ENCODE data around the gene NPR2. TPM values are rescaled to one million over a fixed set of nuclear protein-coding genes. Genes with fewer than 3 reads are reported as not detected.
A peak's percentile ranks its signal among the peaks of the same experiment; 100 is the strongest.

Gene NPR2
- total and polyA plus RNA-seq, 2 of the 13 experiments (the other 11 are each of a cell fraction or from before 2014, with no cell fraction given), result 7.4 to 9.4 TPM

DNA sequence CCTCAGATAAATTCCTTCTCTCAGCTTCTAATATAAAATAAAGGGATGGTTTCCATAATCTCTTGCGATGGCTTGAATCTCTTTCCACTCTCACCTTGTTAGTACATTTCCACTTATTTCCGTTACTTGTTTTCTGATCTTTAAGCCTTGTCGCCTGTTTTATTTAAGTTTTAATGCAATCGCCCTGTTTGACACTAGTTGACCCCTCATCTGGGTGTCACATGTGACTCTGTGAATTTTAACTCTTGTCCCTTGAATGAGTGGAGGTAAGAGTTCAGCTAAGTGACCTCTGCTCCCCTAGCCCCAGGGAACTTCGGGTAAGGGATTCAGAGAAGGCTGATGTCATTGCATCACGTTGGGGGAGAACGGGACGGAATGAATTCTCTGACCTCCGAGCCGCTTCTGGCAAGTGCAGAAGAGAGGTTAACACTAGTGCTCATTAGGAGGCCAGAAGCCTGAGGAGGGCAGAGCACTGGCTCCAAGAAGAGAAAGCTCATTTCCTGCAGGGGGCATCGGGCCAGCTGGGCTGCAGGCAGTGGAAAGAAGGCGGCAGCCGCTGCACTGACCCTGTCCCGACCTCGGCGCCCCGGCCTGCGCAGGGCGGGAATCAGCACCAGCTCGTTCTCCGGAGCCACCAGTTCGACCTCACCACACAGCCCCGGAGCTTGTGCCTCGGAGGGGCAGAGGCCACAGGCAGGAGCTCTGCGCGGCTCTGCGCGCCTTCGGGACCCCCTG, 22.9 kb downstream of the NPR2 start (continued):
- TF ChIP-seq, protein P1, sequence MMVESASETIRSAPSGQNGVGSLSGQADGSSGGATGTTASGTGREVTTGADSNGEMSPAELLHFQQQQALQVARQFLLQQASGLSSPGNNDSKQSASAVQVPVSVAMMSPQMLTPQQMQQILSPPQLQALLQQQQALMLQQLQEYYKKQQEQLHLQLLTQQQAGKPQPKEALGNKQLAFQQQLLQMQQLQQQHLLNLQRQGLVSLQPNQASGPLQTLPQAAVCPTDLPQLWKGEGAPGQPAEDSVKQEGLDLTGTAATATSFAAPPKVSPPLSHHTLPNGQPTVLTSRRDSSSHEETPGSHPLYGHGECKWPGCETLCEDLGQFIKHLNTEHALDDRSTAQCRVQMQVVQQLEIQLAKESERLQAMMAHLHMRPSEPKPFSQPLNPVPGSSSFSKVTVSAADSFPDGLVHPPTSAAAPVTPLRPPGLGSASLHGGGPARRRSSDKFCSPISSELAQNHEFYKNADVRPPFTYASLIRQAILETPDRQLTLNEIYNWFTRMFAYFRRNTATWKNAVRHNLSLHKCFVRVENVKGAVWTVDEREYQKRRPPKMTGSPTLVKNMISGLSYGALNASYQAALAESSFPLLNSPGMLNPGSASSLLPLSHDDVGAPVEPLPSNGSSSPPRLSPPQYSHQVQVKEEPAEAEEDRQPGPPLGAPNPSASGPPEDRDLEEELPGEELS (CRISPR knock-in tag; IDR thresholded peaks at IDR 0.05), result peak; percentile 56; the same call in 1 of the 2 replicates
- TF ChIP-seq ARNT2 (CRISPR knock-in tag; IDR thresholded peaks at IDR 0.05; ENCODE audit: low read depth) (peak; percentile 74), E2F1 (CRISPR knock-in tag; IDR thresholded peaks at IDR 0.05) (no peak), HNRNPK (IDR thresholded peaks at IDR 0.05; ENCODE audit: low read depth, low read length, poor library complexity, severe bottlenecking) (no peak), SPEN (CRISPR knock-in tag; IDR thresholded peaks at IDR 0.05; ENCODE audit: low read depth) (no peak; the same call in none of the 2 replicates), CBFB (CRISPR knock-in tag; IDR thresholded peaks at IDR 0.05) (no peak), KDM3A (CRISPR knock-in tag; IDR thresholded peaks at IDR 0.05; ENCODE audit: low read depth) (no peak), EP300 (IDR thresholded peaks at IDR 0.05; ENCODE audit: low read depth in 2 of 2, low read length in 2 of 2) (0 out of 4 replicates have a peak, but pooled peaks of 1 of the 2 experiments have one; percentile 32), EP300 (CRISPR knock-in tag; IDR thresholded peaks at IDR 0.05; ENCODE audit: borderline replicate concordance) (no peak), TOE1 (CRISPR knock-in tag; IDR thresholded peaks at IDR 0.05) (0 out of 2 replicates have a peak, but pooled peaks have one; percentile 73), HNRNPH1 (optimal IDR thresholded peaks at IDR 0.05; ENCODE audit: low read depth, low read length) (no peak), ZNF260 (CRISPR knock-in tag; IDR thresholded peaks at IDR 0.05; ENCODE audit: borderline replicate concordance, low read depth) (no peak), KDM2A (CRISPR knock-in tag; IDR thresholded peaks at IDR 0.05; ENCODE audit: borderline replicate concordance, low read depth) (no peak; the same call in 1 of the 2 replicates), SP140L (CRISPR knock-in tag; IDR thresholded peaks at IDR 0.05; ENCODE audit: borderline replicate concordance) (0 out of 2 replicates have a peak, but pooled peaks have one; percentile 26), ZNF547 (CRISPR knock-in tag; IDR thresholded peaks at IDR 0.05) (no peak; the same call in none of the 2 replicates), MLLT10 (CRISPR knock-in tag; IDR thresholded peaks at IDR 0.05) (no peak), ZFP82 (CRISPR knock-in tag; IDR thresholded peaks at IDR 0.05; ENCODE audit: borderline replicate concordance) (no peak), GATA4 (IDR thresholded peaks at IDR 0.05; ENCODE audit: borderline replicate concordance, low read depth) (no peak)
- TF ChIP-seq, protein P2, sequence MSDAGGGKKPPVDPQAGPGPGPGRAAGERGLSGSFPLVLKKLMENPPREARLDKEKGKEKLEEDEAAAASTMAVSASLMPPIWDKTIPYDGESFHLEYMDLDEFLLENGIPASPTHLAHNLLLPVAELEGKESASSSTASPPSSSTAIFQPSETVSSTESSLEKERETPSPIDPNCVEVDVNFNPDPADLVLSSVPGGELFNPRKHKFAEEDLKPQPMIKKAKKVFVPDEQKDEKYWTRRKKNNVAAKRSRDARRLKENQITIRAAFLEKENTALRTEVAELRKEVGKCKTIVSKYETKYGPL (CRISPR knock-in tag; IDR thresholded peaks at IDR 0.05), result no peak
- TF ChIP-seq, protein P3, sequence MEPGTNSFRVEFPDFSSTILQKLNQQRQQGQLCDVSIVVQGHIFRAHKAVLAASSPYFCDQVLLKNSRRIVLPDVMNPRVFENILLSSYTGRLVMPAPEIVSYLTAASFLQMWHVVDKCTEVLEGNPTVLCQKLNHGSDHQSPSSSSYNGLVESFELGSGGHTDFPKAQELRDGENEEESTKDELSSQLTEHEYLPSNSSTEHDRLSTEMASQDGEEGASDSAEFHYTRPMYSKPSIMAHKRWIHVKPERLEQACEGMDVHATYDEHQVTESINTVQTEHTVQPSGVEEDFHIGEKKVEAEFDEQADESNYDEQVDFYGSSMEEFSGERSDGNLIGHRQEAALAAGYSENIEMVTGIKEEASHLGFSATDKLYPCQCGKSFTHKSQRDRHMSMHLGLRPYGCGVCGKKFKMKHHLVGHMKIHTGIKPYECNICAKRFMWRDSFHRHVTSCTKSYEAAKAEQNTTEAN (CRISPR knock-in tag; conservative IDR thresholded peaks at IDR 0.05), result 0 out of 2 replicates have a peak, but pooled peaks have one; percentile 34
- TF ChIP-seq, protein P4, sequence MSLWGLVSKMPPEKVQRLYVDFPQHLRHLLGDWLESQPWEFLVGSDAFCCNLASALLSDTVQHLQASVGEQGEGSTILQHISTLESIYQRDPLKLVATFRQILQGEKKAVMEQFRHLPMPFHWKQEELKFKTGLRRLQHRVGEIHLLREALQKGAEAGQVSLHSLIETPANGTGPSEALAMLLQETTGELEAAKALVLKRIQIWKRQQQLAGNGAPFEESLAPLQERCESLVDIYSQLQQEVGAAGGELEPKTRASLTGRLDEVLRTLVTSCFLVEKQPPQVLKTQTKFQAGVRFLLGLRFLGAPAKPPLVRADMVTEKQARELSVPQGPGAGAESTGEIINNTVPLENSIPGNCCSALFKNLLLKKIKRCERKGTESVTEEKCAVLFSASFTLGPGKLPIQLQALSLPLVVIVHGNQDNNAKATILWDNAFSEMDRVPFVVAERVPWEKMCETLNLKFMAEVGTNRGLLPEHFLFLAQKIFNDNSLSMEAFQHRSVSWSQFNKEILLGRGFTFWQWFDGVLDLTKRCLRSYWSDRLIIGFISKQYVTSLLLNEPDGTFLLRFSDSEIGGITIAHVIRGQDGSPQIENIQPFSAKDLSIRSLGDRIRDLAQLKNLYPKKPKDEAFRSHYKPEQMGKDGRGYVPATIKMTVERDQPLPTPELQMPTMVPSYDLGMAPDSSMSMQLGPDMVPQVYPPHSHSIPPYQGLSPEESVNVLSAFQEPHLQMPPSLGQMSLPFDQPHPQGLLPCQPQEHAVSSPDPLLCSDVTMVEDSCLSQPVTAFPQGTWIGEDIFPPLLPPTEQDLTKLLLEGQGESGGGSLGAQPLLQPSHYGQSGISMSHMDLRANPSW (CRISPR knock-in tag; IDR thresholded peaks at IDR 0.05; ENCODE audit: borderline replicate concordance), result no peak
